HepG2 (cell line): Measurements from ENCODE around the gene DNAJC1. TPM values are rescaled to one million over a fixed set of nuclear protein-coding genes. Genes with fewer than 3 reads are reported as not detected.
A peak's percentile ranks its signal among the peaks of the same experiment; 100 is the strongest.

Experiments used
- ATAC-seq: fragments of 200-7000 bp; cut with Tn5 transposase; 3 replicates; pipeline ENCODE4 v1.9.1; 2020; ENCODE audit warnings: mild to moderate bottlenecking, moderate library complexity
- BruUV-seq: library from RNA; stranded (reverse); fragments of 400-500 nt; replicated peaks from 2 replicates; lab custom pipeline; 2021; lab: Mats Ljungman, UMichigan
- CTCF ChIA-PET: fragments of 300-600 bp; formaldehyde crosslinking; extraction: SDS; loops from one replicate; lab custom pipeline; 2021; ENCODE audit warnings: low total read pairs, inconsistent platforms, low intra/inter-chr PET ratio; lab: Yijun Ruan, JAX
- POLR2A ChIA-PET: fragments of 350-600 bp; sonication (Branson Sonifier 250); formaldehyde crosslinking; loops from one replicate; lab custom pipeline; 2020; ENCODE audit warnings: antibody characterized with exemption, inconsistent platforms; lab: Yijun Ruan, JAX
- DNase-seq: peaks from one replicate; pipeline ENCODE4 v3.0.0-alpha.2; 2015; ENCODE audit warnings: low spot score
- FAIRE-seq: peaks from 3 replicates; lab custom pipeline; 2011; peaks lifted over from hg19 to GRCh38; lab: Jason Lieb, UNC
- H2AFZ ChIP-seq: one replicate; pipeline ENCODE4 v1.6.1; 2011; ENCODE audit warnings: low read length, inconsistent platforms
- H3K27ac ChIP-seq: fragments of 300-600 bp; 3 replicates; pipeline ENCODE4 v1.8.0; 2011; ENCODE audit warnings: mixed run types, mild to moderate bottlenecking, mixed read lengths, low read length, inconsistent platforms; ENCODE audit not compliant: insufficient read depth; ENCODE audit errors: extremely low read length
- H3K27me3 ChIP-seq, 2 experiments: fragments of 200-600 bp in 1 of 2; 2 replicates in 1 of 2; 3 replicates in 1 of 2; pipeline versions ENCODE4 v1.6.0 to v1.8.0; 2011; ENCODE audit warnings: low read length in 2 of 2, mild to moderate bottlenecking in 2 of 2, moderate library complexity in 2 of 2, inconsistent platforms in 1 of 2; ENCODE audit not compliant: insufficient read depth in 2 of 2, control insufficient read depth in 1 of 2
- H3K36me3 ChIP-seq, 2 experiments: fragments of 200-600 bp in 1 of 2; replicated peaks in 1 of 2; 2 replicates in 1 of 2; 3 replicates in 1 of 2; pipeline versions ENCODE4 v1.5.1 to v1.8.0; 2011; ENCODE audit warnings: low read length in 2 of 2, inconsistent platforms in 1 of 2; ENCODE audit not compliant: insufficient read depth in 2 of 2, control insufficient read depth in 1 of 2
- H3K4me1 ChIP-seq: 2 replicates; pipeline ENCODE4 v1.5.1; 2012; ENCODE audit warnings: low read length, inconsistent platforms; ENCODE audit not compliant: insufficient read depth
- H3K4me2 ChIP-seq: 2 replicates; pipeline ENCODE4 v1.6.0; 2011; ENCODE audit warnings: low read depth, low read length, inconsistent platforms
- H3K4me3 ChIP-seq, 3 experiments: fragments of 200-600 bp in 1 of 3; sonication (generic), shearing (Covaris generic) in 1 of 3; replicated peaks in 1 of 3; 2 replicates each; pipeline ENCODE4 v1.5.1; 2011 to 2016; ENCODE audit warnings: low read length in 3 of 3, inconsistent platforms in 2 of 3, low read depth in 2 of 3, mild to moderate bottlenecking in 2 of 3, control low read depth in 1 of 3, mixed read lengths in 1 of 3; ENCODE audit not compliant: insufficient read depth in 1 of 3
- H3K79me2 ChIP-seq: one replicate; pipeline ENCODE4 v1.6.1; 2011; ENCODE audit warnings: low read length, inconsistent platforms; ENCODE audit not compliant: insufficient read depth
- H3K9ac ChIP-seq: 2 replicates; pipeline ENCODE4 v1.6.0; 2011; ENCODE audit warnings: mild to moderate bottlenecking, low read depth, low read length, inconsistent platforms; ENCODE audit not compliant: insufficient read depth
- H3K9me3 ChIP-seq: 2 replicates; pipeline ENCODE4 v1.5.1; 2012; ENCODE audit warnings: mild to moderate bottlenecking, low read length
- H4K20me1 ChIP-seq: 2 replicates; pipeline ENCODE4 v1.6.0; 2011; ENCODE audit warnings: inconsistent platforms, mild to moderate bottlenecking, low read length, moderate library complexity; ENCODE audit not compliant: insufficient read depth
- HOXA3 ChIP-seq: sonication (generic); formaldehyde crosslinking; IDR thresholded peaks from 2 replicates; pipeline ENCODE4 v1.5.0; 2020; ENCODE audit warnings: missing genetic modification reagents
- POLR2AphosphoS2 ChIP-seq: IDR thresholded peaks from 2 replicates; pipeline ENCODE4 v1.6.1; 2011; ENCODE audit warnings: low read depth, low read length, improper control_type of control experiment
- TCF7 ChIP-seq: sonication (generic); IDR thresholded peaks from 2 replicates; pipeline ENCODE4 v1.6.1; 2016; ENCODE audit warnings: antibody characterized with exemption, low read depth
- ZNF24 ChIP-seq: fragments of 450-650 bp; IDR thresholded peaks from 2 replicates; pipeline ENCODE4 v1.6.1; 2017; ENCODE audit warnings: antibody characterized with exemption, mild to moderate bottlenecking
- ZNF362 ChIP-seq: sonication (generic); formaldehyde crosslinking; IDR thresholded peaks from 2 replicates; pipeline ENCODE4 v1.4.0; 2020; ENCODE audit warnings: missing genetic modification reagents, mild to moderate bottlenecking, borderline replicate concordance
- ZNF747 ChIP-seq: sonication (generic); formaldehyde crosslinking; IDR thresholded peaks from 2 replicates; pipeline ENCODE4 v1.8.1; 2023; ENCODE audit warnings: missing genetic modification reagents, mild to moderate bottlenecking, borderline replicate concordance
- ZNF792 ChIP-seq: IDR thresholded peaks from 2 replicates; pipeline ENCODE4 v1.6.1; 2016
- ZSCAN25 ChIP-seq: sonication (generic); formaldehyde crosslinking; IDR thresholded peaks from 2 replicates; pipeline ENCODE4 v1.8.0; 2022; ENCODE audit warnings: mild to moderate bottlenecking, missing genetic modification reagents
- WGBS: methylation state at CpG from one replicate; pipeline ENCODE4 v1.1.6; 2017; ENCODE audit warnings: low lambda C conversion rate; 5-methylcytosine and 5-hydroxymethylcytosine counted together
- in situ Hi-C: cut with HindIII; loops from 2 replicates; pipeline ENCODE4 v1.10.0; 2017; ENCODE audit warnings: low pct_unique_long_range_greater_than_20kb; ENCODE audit not compliant: extremely low pct_ligation_motif_present
- intact Hi-C: fragments of 100-400 bp; cut with micrococcal nuclease; formaldehyde crosslinking; loops from one replicate; pipeline ENCODE4 v1.10.0; 2022; ENCODE audit not compliant: unreplicated experiment
- polyA plus RNA-seq, 8 experiments: library from polyadenylated mRNA; depleted of rRNA in 3 of 8; stranded (reverse) in 7 of 8; unstranded in 1 of 8; fragments of >200 nt; fragmentation: Illumina TruSeq in 4 of 8; extraction: Trizol in 4 of 8; gene quantifications; 2 replicates each; pipeline versions ENCODE4 v1.2.1 to v1.2.3, GENCODE V29; 2011 to 2016; ENCODE audit warnings: low read depth in 4 of 8, missing spikeins in 1 of 8, mixed read lengths in 1 of 8; ENCODE audit not compliant: insufficient read depth in 1 of 8
- total RNA-seq, 5 experiments: library from RNA; depleted of rRNA; stranded (reverse); fragments of >200 nt; fragmentation: Illumina TruSeq; extraction: Trizol; gene quantifications; 2 replicates each; pipeline ENCODE4 v1.2.3, GENCODE V29; 2016; ENCODE audit warnings: low read depth in 1 of 5
- TF ChIP-seq, protein P1 (sequence below): IDR thresholded peaks from 2 replicates; pipeline ENCODE4 v1.4.0; 2020; ENCODE audit warnings: mild to moderate bottlenecking, missing genetic modification reagents
- TF ChIP-seq, protein P2 (sequence below): sonication (generic); formaldehyde crosslinking; IDR thresholded peaks from 2 replicates; pipeline ENCODE4 v1.9.0; 2021; ENCODE audit warnings: missing genetic modification reagents, borderline replicate concordance

Gene DNAJC1
- total and polyA plus RNA-seq, 2 of the 13 experiments (the other 11 are each of a cell fraction or from before 2014, with no cell fraction given): 9.9 to 16.6 TPM

GRCh38 chr10:21747809-21748208 is 255.7 kb downstream of the DNAJC1 start (continued):
- TF ChIP-seq, protein P1, sequence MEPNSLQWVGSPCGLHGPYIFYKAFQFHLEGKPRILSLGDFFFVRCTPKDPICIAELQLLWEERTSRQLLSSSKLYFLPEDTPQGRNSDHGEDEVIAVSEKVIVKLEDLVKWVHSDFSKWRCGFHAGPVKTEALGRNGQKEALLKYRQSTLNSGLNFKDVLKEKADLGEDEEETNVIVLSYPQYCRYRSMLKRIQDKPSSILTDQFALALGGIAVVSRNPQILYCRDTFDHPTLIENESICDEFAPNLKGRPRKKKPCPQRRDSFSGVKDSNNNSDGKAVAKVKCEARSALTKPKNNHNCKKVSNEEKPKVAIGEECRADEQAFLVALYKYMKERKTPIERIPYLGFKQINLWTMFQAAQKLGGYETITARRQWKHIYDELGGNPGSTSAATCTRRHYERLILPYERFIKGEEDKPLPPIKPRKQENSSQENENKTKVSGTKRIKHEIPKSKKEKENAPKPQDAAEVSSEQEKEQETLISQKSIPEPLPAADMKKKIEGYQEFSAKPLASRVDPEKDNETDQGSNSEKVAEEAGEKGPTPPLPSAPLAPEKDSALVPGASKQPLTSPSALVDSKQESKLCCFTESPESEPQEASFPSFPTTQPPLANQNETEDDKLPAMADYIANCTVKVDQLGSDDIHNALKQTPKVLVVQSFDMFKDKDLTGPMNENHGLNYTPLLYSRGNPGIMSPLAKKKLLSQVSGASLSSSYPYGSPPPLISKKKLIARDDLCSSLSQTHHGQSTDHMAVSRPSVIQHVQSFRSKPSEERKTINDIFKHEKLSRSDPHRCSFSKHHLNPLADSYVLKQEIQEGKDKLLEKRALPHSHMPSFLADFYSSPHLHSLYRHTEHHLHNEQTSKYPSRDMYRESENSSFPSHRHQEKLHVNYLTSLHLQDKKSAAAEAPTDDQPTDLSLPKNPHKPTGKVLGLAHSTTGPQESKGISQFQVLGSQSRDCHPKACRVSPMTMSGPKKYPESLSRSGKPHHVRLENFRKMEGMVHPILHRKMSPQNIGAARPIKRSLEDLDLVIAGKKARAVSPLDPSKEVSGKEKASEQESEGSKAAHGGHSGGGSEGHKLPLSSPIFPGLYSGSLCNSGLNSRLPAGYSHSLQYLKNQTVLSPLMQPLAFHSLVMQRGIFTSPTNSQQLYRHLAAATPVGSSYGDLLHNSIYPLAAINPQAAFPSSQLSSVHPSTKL: no peak
- no peak for TF ChIP-seq ZNF362 (CRISPR knock-in tag)
- TF ChIP-seq, protein P2, sequence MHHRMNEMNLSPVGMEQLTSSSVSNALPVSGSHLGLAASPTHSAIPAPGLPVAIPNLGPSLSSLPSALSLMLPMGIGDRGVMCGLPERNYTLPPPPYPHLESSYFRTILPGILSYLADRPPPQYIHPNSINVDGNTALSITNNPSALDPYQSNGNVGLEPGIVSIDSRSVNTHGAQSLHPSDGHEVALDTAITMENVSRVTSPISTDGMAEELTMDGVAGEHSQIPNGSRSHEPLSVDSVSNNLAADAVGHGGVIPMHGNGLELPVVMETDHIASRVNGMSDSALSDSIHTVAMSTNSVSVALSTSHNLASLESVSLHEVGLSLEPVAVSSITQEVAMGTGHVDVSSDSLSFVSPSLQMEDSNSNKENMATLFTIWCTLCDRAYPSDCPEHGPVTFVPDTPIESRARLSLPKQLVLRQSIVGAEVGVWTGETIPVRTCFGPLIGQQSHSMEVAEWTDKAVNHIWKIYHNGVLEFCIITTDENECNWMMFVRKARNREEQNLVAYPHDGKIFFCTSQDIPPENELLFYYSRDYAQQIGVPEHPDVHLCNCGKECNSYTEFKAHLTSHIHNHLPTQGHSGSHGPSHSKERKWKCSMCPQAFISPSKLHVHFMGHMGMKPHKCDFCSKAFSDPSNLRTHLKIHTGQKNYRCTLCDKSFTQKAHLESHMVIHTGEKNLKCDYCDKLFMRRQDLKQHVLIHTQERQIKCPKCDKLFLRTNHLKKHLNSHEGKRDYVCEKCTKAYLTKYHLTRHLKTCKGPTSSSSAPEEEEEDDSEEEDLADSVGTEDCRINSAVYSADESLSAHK (CRISPR knock-in tag): no peak
- no peak for TF ChIP-seq HOXA3 (CRISPR knock-in tag)
- TF ChIP-seq ZNF792: no peak

GRCh38 chr10:21746118-21746517 is 257.4 kb downstream of the DNAJC1 start:
- Histone ChIP-seq H3K4me3 (no peak overlapping the region), H3K4me1 (no peaks in the 10 kb centered on the region), H2AFZ (no peak overlapping the region), H3K36me3 (peaks cover 15 to 34% of the 10 kb centered on the region in 2 experiments), H3K4me2 (no peak overlapping the region), H3K27me3 (no peaks in the 10 kb centered on the region), H3K79me2 (no peaks in the 10 kb centered on the region), H3K9me3 (no peaks in the 10 kb centered on the region), H4K20me1 (no peaks in the 10 kb centered on the region), H3K9ac (no peak overlapping the region), H3K27ac (no peak overlapping the region)
- intact Hi-C loops (no loop called here), in situ Hi-C loops (loop anchor here (25.0 kb wide), 1 partner anchor 459 kb away; no protein-coding TSS in a partner anchor)
- BruUV-seq: no TSS peak
- FAIRE-seq (no peak), DNase-seq (no peak), ATAC-seq (no peak)
- POLR2A ChIA-PET: no interaction called here
- CTCF ChIA-PET: no interaction called here
- WGBS: 100% methylated on average over 6 of the region's 6 CpGs
- TF ChIP-seq ZNF747 (CRISPR knock-in tag): no peak
- TF ChIP-seq POLR2AphosphoS2: peak; percentile 43; the same call in 1 of the 2 replicates
- TF ChIP-seq TCF7: no peak
- TF ChIP-seq ZSCAN25: no peak
- TF ChIP-seq ZNF24: no peak
